Stimulated activated CD8-positive, alpha-beta memory T cell treated with anti-CD3 and anti-CD28 coated beads, Interleukin-12 subunit alpha, Interleukin-12 subunit beta, amount 100 ng/mL, for 24 hours (primary cell): ENCODE measurements around the gene PGLYRP1.
A peak's percentile ranks its signal among the peaks of the same experiment; 100 is the strongest.

Experiments
- DNase-seq: peaks from one replicate; pipeline ENCODE4 v3.0.0-alpha.2; 2020; ENCODE audit errors: extremely low read depth

PGLYRP1 gene

GRCh38 chr19:46032597-46033025, 9.8 kb upstream of the PGLYRP1 start:
- no peak for DNase-seq

GRCh38 chr19:46031781-46032596, 9.1 kb upstream of the PGLYRP1 start:
- no peak for DNase-seq

GRCh38 chr19:46030812-46031550, 8.1 kb upstream of the PGLYRP1 start:
- no peak for DNase-seq

- no peak for DNase-seq
Observed at GRCh38 chr19:46025835-46026234, 3.0 kb upstream of the PGLYRP1 start.

GRCh38 chr19:46023311-46023779, 492 bp upstream of the PGLYRP1 start:
- no peak for DNase-seq

GRCh38 chr19:46022061-46022430, 807 bp downstream of the PGLYRP1 start:
- no peak for DNase-seq

GRCh38 chr19:46021531-46022041, 1.3 kb downstream of the PGLYRP1 start:
- no peak for DNase-seq

GRCh38 chr19:46020819-46021125, 2.1 kb downstream of the PGLYRP1 start:
- no peak for DNase-seq

GRCh38 chr19:46019270-46019669, 3.6 kb downstream of the PGLYRP1 start:
- no peak for DNase-seq

GRCh38 chr19:46018729-46019251, 4.1 kb downstream of the PGLYRP1 start:
- DNase-seq: no peak

GRCh38 chr19:46017874-46018675, 4.8 kb downstream of the PGLYRP1 start:
- no peak for DNase-seq

- DNase-seq: no peak
Observed at GRCh38 chr19:46017095-46017429, 5.8 kb downstream of the PGLYRP1 start.

GRCh38 chr19:46016426-46017094, 6.3 kb downstream of the PGLYRP1 start:
- DNase-seq: peak; percentile 53

- no peak for DNase-seq
Observed at GRCh38 chr19:46015687-46016425, 7.0 kb downstream of the PGLYRP1 start.

- no peak for DNase-seq
Observed at GRCh38 chr19:46014941-46015686, 7.7 kb downstream of the PGLYRP1 start.

DNA sequence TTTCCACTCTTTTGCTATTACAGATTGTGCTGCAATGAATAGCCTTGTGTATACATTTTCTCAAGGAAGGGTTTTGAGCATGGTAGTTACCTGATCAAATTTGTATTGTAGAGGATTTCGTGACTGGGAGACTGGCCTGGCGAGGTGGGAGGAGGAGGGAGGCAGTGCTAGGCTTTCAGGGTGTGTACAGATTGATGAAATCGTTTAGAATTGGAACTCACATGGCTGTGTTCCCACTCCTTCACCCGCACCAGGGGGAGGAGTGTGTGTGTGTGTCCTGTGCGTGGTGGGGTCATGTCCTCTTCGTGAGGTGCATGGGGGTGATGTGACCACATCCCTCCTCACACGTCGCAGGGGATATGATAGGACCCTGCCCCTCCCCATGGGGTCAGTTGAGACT, 8.3 kb downstream of the PGLYRP1 start:
- DNase-seq: no peak

DNA sequence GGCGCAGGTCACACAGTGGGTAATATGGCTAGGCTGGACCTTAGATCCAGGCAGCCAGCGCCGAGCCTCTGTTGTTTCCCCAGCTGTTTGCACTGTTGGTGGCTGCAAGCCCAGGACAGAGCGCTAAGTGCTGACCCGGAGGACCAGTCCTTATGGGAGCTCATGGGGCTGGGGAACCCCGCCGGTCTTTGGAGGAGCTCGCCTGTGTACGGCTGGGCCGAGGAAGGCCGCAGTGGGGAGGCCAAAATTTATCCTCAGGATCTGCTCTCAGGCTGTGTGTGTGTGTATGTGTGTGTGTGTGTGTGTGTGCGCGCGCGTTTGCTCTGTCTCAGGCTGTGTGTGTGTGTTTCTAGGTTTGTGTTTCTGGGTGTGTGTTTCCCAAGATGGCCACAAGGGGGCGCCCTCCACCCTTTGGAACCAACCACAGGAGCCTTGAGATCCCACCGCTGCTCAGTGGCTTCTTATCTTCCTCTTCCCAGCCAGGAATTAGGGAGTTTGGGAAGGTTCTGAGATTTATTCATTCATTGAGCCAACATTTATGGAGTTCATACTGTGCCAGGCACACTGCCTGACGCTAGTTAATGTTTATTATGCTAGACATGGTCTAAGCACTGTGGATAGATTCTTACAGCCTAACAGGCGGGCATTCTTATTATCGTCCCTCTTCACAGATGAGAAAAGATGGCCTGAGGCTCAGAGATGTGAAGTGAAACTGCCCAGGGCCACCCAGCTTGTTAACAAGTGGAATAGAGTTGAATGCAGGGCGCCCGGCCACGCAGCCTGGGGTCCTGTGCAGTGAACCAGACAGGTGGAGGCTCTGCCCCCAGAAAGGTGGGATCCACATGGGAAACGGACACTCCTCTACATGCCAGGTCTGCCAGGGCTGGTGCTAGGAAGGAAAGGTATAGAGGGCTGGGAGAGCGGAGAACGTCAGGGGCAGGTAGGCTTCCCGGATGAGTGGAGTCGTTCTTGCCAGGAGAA, 13.0 kb downstream of the PGLYRP1 start:
- DNase-seq: no peak

- no peak for DNase-seq
Observed at GRCh38 chr19:46006411-46006810, 16.4 kb downstream of the PGLYRP1 start.
